Measurements from ENCODE around the gene NCOA3.

DNA sequence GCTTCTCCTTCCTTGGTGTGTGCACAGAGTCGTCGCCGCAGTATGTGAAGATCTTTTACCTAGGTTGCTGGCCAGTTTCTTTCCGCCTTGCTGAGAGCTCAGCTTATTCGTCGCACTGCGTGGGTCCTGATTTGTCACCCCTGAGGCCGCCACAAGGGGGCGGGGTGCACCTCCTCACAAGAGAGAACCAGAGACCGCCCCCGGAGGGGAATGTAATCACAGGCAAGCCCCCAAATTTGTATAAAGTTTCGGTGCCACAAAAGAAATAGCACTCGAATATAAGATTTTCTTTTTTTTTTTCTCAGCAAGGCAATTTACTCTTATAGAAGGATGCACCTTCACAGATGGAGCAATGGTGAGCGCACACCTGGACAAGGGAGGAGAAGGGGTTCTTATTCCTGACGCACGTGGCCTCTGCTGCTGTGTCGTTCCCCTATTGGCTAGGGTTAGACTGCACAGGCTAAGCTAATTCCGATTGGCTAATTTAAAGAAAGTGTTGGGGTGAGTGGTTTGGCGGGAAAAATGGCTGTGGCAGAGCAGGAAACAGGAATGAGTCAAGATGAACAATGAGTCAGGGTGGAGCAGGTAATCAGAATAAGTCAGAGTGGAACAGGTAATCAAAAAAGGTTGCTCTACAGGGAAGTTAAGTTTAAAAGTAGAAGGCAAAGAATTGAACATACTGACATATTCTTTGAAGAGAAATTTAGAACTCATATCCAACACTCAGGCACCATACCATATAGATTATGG lies 19.5 kb downstream of the NCOA3 start:
- TF ChIP-seq EP300 (IDR thresholded peaks at IDR 0.05; ENCODE audit: borderline replicate concordance in 1 of 2, control insufficient read depth in 1 of 2, low read depth in 2 of 2, low read length in 2 of 2) (no peak), HDGF (IDR thresholded peaks at IDR 0.05) (no peak), CTCF (IDR thresholded peaks at IDR 0.05 in 2 of 3, conservative IDR thresholded peaks at IDR 0.05 in 1 of 3; ENCODE audit: control insufficient read depth in 2 of 3, extremely low read depth in 1 of 3, insufficient read depth in 1 of 3, low read depth in 3 of 3, low read length in 3 of 3) (no peak), POLR2A (IDR thresholded peaks at IDR 0.05; ENCODE audit: low read depth, low read length) (no peak), POLR2AphosphoS5 (IDR thresholded peaks at IDR 0.05; ENCODE audit: low read length) (no peak), SRF (IDR thresholded peaks at IDR 0.05; ENCODE audit: low read depth in 2 of 2, low read length in 2 of 2) (no peak), CHD2 (IDR thresholded peaks at IDR 0.05; ENCODE audit: borderline replicate concordance, low read depth, low read length) (no peak), CREB1 (IDR thresholded peaks at IDR 0.05; ENCODE audit: low read depth) (no peak), ZNF687 (IDR thresholded peaks at IDR 0.05) (no peak), TARDBP (IDR thresholded peaks at IDR 0.05; ENCODE audit: borderline replicate concordance) (no peak), ZNF384 (IDR thresholded peaks at IDR 0.05; ENCODE audit: borderline replicate concordance, low read depth, low read length) (no peak)
- TF ChIP-seq, protein P1, sequence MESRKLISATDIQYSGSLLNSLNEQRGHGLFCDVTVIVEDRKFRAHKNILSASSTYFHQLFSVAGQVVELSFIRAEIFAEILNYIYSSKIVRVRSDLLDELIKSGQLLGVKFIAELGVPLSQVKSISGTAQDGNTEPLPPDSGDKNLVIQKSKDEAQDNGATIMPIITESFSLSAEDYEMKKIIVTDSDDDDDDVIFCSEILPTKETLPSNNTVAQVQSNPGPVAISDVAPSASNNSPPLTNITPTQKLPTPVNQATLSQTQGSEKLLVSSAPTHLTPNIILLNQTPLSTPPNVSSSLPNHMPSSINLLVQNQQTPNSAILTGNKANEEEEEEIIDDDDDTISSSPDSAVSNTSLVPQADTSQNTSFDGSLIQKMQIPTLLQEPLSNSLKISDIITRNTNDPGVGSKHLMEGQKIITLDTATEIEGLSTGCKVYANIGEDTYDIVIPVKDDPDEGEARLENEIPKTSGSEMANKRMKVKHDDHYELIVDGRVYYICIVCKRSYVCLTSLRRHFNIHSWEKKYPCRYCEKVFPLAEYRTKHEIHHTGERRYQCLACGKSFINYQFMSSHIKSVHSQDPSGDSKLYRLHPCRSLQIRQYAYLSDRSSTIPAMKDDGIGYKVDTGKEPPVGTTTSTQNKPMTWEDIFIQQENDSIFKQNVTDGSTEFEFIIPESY (IDR thresholded peaks at IDR 0.05) = no peak; the same call in none of the 2 replicates
- TF ChIP-seq, protein P2, sequence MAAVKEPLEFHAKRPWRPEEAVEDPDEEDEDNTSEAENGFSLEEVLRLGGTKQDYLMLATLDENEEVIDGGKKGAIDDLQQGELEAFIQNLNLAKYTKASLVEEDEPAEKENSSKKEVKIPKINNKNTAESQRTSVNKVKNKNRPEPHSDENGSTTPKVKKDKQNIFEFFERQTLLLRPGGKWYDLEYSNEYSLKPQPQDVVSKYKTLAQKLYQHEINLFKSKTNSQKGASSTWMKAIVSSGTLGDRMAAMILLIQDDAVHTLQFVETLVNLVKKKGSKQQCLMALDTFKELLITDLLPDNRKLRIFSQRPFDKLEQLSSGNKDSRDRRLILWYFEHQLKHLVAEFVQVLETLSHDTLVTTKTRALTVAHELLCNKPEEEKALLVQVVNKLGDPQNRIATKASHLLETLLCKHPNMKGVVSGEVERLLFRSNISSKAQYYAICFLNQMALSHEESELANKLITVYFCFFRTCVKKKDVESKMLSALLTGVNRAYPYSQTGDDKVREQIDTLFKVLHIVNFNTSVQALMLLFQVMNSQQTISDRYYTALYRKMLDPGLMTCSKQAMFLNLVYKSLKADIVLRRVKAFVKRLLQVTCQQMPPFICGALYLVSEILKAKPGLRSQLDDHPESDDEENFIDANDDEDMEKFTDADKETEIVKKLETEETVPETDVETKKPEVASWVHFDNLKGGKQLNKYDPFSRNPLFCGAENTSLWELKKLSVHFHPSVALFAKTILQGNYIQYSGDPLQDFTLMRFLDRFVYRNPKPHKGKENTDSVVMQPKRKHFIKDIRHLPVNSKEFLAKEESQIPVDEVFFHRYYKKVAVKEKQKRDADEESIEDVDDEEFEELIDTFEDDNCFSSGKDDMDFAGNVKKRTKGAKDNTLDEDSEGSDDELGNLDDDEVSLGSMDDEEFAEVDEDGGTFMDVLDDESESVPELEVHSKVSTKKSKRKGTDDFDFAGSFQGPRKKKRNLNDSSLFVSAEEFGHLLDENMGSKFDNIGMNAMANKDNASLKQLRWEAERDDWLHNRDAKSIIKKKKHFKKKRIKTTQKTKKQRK (IDR thresholded peaks at IDR 0.05; ENCODE audit: low read depth, low read length) = no peak

Data from GM12878 (cell line).